ENCODE data around the gene TMEM92.

DNA sequence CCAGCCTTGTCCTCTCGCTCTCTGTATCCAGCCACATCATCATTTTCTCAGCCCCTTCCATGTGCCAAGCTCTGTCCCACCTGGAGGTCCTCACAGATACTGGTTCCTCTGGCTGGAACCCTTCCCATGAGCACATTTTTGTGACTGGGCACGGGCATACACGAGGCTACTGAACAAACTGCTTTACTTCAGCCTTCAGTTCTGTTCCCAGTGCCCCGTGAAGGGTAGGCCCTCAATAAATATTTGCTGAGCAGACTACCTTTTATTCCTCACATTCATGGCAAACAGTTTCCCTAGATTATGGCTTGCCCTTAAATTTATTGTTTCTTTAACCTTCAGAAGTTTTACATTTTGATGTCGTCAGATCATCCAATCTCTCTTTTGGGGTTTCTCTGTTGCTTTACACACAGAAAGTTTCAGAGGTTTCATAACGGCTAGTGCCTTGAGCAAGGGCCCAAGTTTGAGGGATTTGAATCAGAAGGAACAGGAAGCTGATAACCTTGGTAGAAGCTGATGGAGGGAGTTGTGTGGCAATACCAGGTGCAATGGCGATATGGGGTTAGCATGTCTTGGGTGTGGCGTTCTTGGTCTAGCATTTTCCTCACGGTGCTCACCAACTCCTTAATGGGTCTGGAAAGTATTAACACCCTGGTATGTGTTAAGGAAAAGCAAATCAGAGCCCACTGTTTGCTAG lies 27.8 kb downstream of the TMEM92 start:
- TF ChIP-seq CTCF (IDR thresholded peaks at IDR 0.05) (no peak), POLR2A (IDR thresholded peaks at IDR 0.05) (no peak)

Measured in adrenal gland (tissue), 5 donors.